Left colon (tissue), 2 donors: Measurements from ENCODE around the gene IQGAP3. TPM values are rescaled to one million over a fixed set of nuclear protein-coding genes. Genes with fewer than 3 reads are reported as not detected.

Source experiments
- ATAC-seq: fragments of 200-7000 bp; cut with Tn5 transposase; one replicate; pipeline ENCODE4 v1.9.1; 2020; ENCODE audit warnings: mild to moderate bottlenecking, moderate library complexity
- DNase-seq, 2 donors: peaks; one replicate each; pipeline ENCODE4 v3.0.0-alpha.2; 2020
- intact Hi-C, 2 donors: fragments of 100-400 bp; cut with DNase I in 1 of 2; cut with micrococcal nuclease in 1 of 2; formaldehyde crosslinking; loops; one replicate each; pipeline versions ENCODE4 v1.11.2 to v1.14.0; 2022; cut with DNase I, micrococcal nuclease
- total RNA-seq, 2 donors: library from RNA; stranded (reverse); fragmentation: NEBNext Ultra II Directional; extraction: Animal tissue kit (Norgen Biotek cat#: 25700); gene quantifications; one replicate each; pipeline ENCODE4 v1.2.1, GENCODE V29; 2021
- donor health status: DM: no; HTN: no; CAD: no.
- donor health status: DM: yes; HTN: yes; CAD: no.

IQGAP3 gene
- total RNA-seq, 2 donors from 2014 or later: 2.8 to 10.5 TPM

- ATAC-seq: no peak
Measured at GRCh38 chr1:156492591-156493080, 79.7 kb downstream of the IQGAP3 start.

GRCh38 chr1:156492013-156492590 is 80.3 kb downstream of the IQGAP3 start:
- intact Hi-C loops: no loop called here
- ATAC-seq: no peak
- no peak for DNase-seq

More at GRCh38 chr1:156492591-156493080, 79.7 kb downstream of the IQGAP3 start:
- peak in 1 of 2 donors; percentile 64 for DNase-seq
- intact Hi-C loops: no loop called here

GRCh38 chr1:156491151-156491949 is 81.0 kb downstream of the IQGAP3 start:
- DNase-seq: no peak
- no peak for ATAC-seq
- intact Hi-C loops: no loop called here

- ATAC-seq: peak; percentile 47
- no peak for DNase-seq
Measured at GRCh38 chr1:156490401-156491032, 81.8 kb downstream of the IQGAP3 start.

GRCh38 chr1:156489935-156490293 is 82.5 kb downstream of the IQGAP3 start:
- intact Hi-C loops: no loop called here
- DNase-seq: no peak
- ATAC-seq: no peak

More at GRCh38 chr1:156490401-156491032, 81.8 kb downstream of the IQGAP3 start:
- intact Hi-C loops: no loop called here

GRCh38 chr1:156489166-156489934 is 83.0 kb downstream of the IQGAP3 start:
- DNase-seq (peak; percentile 49 to 68), ATAC-seq (peak; percentile 52)
- intact Hi-C loops: no loop called here

GRCh38 chr1:156488566-156489165 is 83.7 kb downstream of the IQGAP3 start:
- ATAC-seq (no peak), DNase-seq (no peak)
- intact Hi-C loops: no loop called here

- intact Hi-C loops: no loop called here
- ATAC-seq (peak; percentile 22), DNase-seq (no peak)
Measured at GRCh38 chr1:156487862-156488261, 84.5 kb downstream of the IQGAP3 start.

GRCh38 chr1:156486421-156487344 is 85.7 kb downstream of the IQGAP3 start:
- intact Hi-C loops: no loop called here
- no peak for DNase-seq

GRCh38 chr1:156485984-156486383 is 86.4 kb downstream of the IQGAP3 start:
- no peak for DNase-seq
- intact Hi-C loops: no loop called here
- no peak for ATAC-seq

More at GRCh38 chr1:156486421-156487344, 85.7 kb downstream of the IQGAP3 start:
- ATAC-seq: no peak

GRCh38 chr1:156484480-156485058 is 87.8 kb downstream of the IQGAP3 start:
- no peak for DNase-seq
- intact Hi-C loops: no loop called here
- ATAC-seq: no peak

GRCh38 chr1:156483397-156483796 is 89.0 kb downstream of the IQGAP3 start:
- intact Hi-C loops: no loop called here
- ATAC-seq (no peak), DNase-seq (no peak)

- intact Hi-C loops: no loop called here
- ATAC-seq (no peak), DNase-seq (no peak)
Measured at GRCh38 chr1:156482276-156482675, 90.1 kb downstream of the IQGAP3 start.

- DNase-seq: no peak
- ATAC-seq: no peak
- intact Hi-C loops: no loop called here
Measured at GRCh38 chr1:156481527-156481926, 90.8 kb downstream of the IQGAP3 start.

GRCh38 chr1:156480411-156481192 is 91.8 kb downstream of the IQGAP3 start:
- peak; percentile 49 for ATAC-seq
- intact Hi-C loops: no loop called here
- peak in 1 of 2 donors; percentile 65 for DNase-seq

- ATAC-seq (peak; percentile 31), DNase-seq (no peak)
- intact Hi-C loops: no loop called here
Measured at GRCh38 chr1:156480016-156480370, 92.4 kb downstream of the IQGAP3 start.
